Uterus (tissue), 4 donors: Measurements from ENCODE around the gene BCKDHB. TPM values are rescaled to one million over a fixed set of nuclear protein-coding genes. Genes with fewer than 3 reads are reported as not detected.

Experiments
- DNase-seq, 2 donors: peaks; one replicate each; pipeline ENCODE4 v3.0.0-alpha.2; 2019 to 2020
- H3K27ac ChIP-seq, 2 donors: fragments of 200-600 bp; sonication (generic); 1 replicate in 1 of 2; 2 replicates in 1 of 2; pipeline ENCODE4 v1.5.1; 2016 to 2018
- H3K27me3 ChIP-seq, 2 donors: fragments of 200-600 bp; sonication (generic); one replicate each; pipeline ENCODE4 v1.5.1; 2018 to 2019; ENCODE audit warnings: control low read depth in 1 of 2
- H3K36me3 ChIP-seq, 2 donors: fragments of 200-600 bp; sonication (generic); one replicate each; pipeline ENCODE4 v1.5.1; 2019; ENCODE audit warnings: control low read depth in 1 of 2
- H3K4me1 ChIP-seq, 2 donors: fragments of 200-600 bp; sonication (generic); one replicate each; pipeline ENCODE4 v1.5.1; 2018 to 2019; ENCODE audit warnings: control low read depth in 1 of 2
- H3K4me3 ChIP-seq, 2 donors: fragments of 200-600 bp; sonication (generic); 1 replicate in 1 of 2; 2 replicates in 1 of 2; pipeline ENCODE4 v1.5.1; 2018 to 2019; ENCODE audit warnings: mild to moderate bottlenecking in 1 of 2
- H3K9me3 ChIP-seq, 2 donors: fragments of 200-600 bp; sonication (generic); one replicate each; pipeline ENCODE4 v1.5.1; 2019; ENCODE audit warnings: control low read depth in 1 of 2
- CTCF ChIP-seq, 4 experiments: fragments of 200-600 bp in 2 of 4; fragments of 450-650 bp in 2 of 4; sonication (generic) in 2 of 4; IDR thresholded peaks; one replicate each; pipeline ENCODE4 v1.5.1; 2016 to 2019; ENCODE audit warnings: antibody characterized with exemption in 4 of 4, mild to moderate bottlenecking in 2 of 4, moderate library complexity in 1 of 4
- POLR2A ChIP-seq, 2 donors: fragments of 450-650 bp; IDR thresholded peaks; one replicate each; pipeline ENCODE4 v1.6.1; 2016; ENCODE audit warnings: antibody characterized with exemption in 2 of 2, mild to moderate bottlenecking in 1 of 2, moderate library complexity in 1 of 2
- intact Hi-C: fragments of 100-400 bp; cut with DNase I; formaldehyde crosslinking; loops from one replicate; pipeline ENCODE4 v1.15.1; 2023; ENCODE audit warnings: low total_unique reads
- total RNA-seq, 4 donors: library from RNA; depleted of rRNA in 3 of 4; stranded (reverse); fragments of >200 nt in 3 of 4; gene quantifications; one replicate each; pipeline versions ENCODE4 v1.1.0 to v1.2.4, GENCODE V29; 2014 to 2023
- donor health status: DM: yes; HTN: yes; CAD: no.

The BCKDHB gene
- total RNA-seq, 4 donors from 2014 or later = 7.2 to 35.5 (median 13.2) TPM

- H3K4me1 ChIP-seq = no peaks in the 10 kb centered on the region
- TF ChIP-seq POLR2A (IDR thresholded peaks at IDR 0.05) = no peak
- TF ChIP-seq CTCF (IDR thresholded peaks at IDR 0.05) = no peak
- H3K27ac ChIP-seq = no peak overlapping the region
- DNase-seq = no peak
- no peaks in the 10 kb centered on the region for H3K9me3 ChIP-seq
- H3K4me3 ChIP-seq = no peak overlapping the region
- intact Hi-C loops = no loop called here
- H3K36me3 ChIP-seq = no peaks in the 10 kb centered on the region
- H3K27me3 ChIP-seq = no peaks in the 10 kb centered on the region
These were observed 274.1 kb downstream of the BCKDHB start for GRCh38 chr6:80380566-80380965.

GRCh38 chr6:80382811-80383210 lies 276.3 kb downstream of the BCKDHB start:
- intact Hi-C loops = no loop called here
- DNase-seq = no peak
- H3K4me3 ChIP-seq = no peak overlapping the region

GRCh38 chr6:80388507-80388906 lies 282.0 kb downstream of the BCKDHB start:
- Histone ChIP-seq H3K27me3 (no peaks in the 10 kb centered on the region), H3K4me3 (no peak overlapping the region), H3K9me3 (no peaks in the 10 kb centered on the region), H3K36me3 (no peaks in the 10 kb centered on the region), H3K4me1 (no peaks in the 10 kb centered on the region), H3K27ac (no peak overlapping the region)
- intact Hi-C loops = no loop called here
- no peak for TF ChIP-seq CTCF (IDR thresholded peaks at IDR 0.05)
- TF ChIP-seq POLR2A (IDR thresholded peaks at IDR 0.05) = no peak
- no peak for DNase-seq

More at GRCh38 chr6:80382811-80383210, 276.3 kb downstream of the BCKDHB start:
- H3K9me3 ChIP-seq = no peaks in the 10 kb centered on the region
- no peaks in the 10 kb centered on the region for H3K27me3 ChIP-seq
- no peak overlapping the region for H3K27ac ChIP-seq
- no peaks in the 10 kb centered on the region for H3K36me3 ChIP-seq
- H3K4me1 ChIP-seq = no peaks in the 10 kb centered on the region
- TF ChIP-seq POLR2A (IDR thresholded peaks at IDR 0.05) = no peak
- TF ChIP-seq CTCF (IDR thresholded peaks at IDR 0.05) = no peak

Other genes starting within 250 kb of the BCKDHB start
- gene ELOVL4, start 159.1 kb upstream of the BCKDHB start, total RNA-seq = 10 to 100 TPM in 1 of 4 donors, 1 to 10 TPM in 3; 1.5 to 11.2 (median 4.2) TPM
- 10 to 100 TPM in 1 of 4 donors, not detected in 3; 20.0 TPM for gene TTK, start 102.0 kb upstream of the BCKDHB start, total RNA-seq